Suprapubic skin (tissue), 4 donors: ENCODE data around the gene SSH3.

Experiments
- CTCF ChIP-seq, 2 donors: fragments of 200-600 bp in 1 of 2; fragments of 450-650 bp in 1 of 2; sonication (generic) in 1 of 2; IDR thresholded peaks; one replicate each; pipeline ENCODE4 v1.5.1; 2016 to 2019; ENCODE audit warnings: antibody characterized with exemption in 2 of 2, mild to moderate bottlenecking in 1 of 2, moderate library complexity in 1 of 2
- EP300 ChIP-seq: sonication (generic); formaldehyde crosslinking; IDR thresholded peaks from one replicate; pipeline ENCODE4 v1.6.1; 2017; ENCODE audit warnings: antibody characterized with exemption
- POLR2A ChIP-seq, 2 donors: fragments of 450-650 bp; IDR thresholded peaks; one replicate each; pipeline ENCODE4 v1.6.1; 2017; ENCODE audit warnings: antibody characterized with exemption in 2 of 2, mild to moderate bottlenecking in 2 of 2, moderate library complexity in 2 of 2
- POLR2AphosphoS5 ChIP-seq, 3 donors: sonication (generic); formaldehyde crosslinking; IDR thresholded peaks; one replicate each; pipeline ENCODE4 v1.6.1; 2017; ENCODE audit warnings: antibody characterized with exemption in 3 of 3

GRCh38 chr11:67278135-67278938 lies 25.0 kb upstream of the SSH3 start:
- TF ChIP-seq CTCF (IDR thresholded peaks at IDR 0.05): no peak
- TF ChIP-seq POLR2A (IDR thresholded peaks at IDR 0.05): no peak
- TF ChIP-seq POLR2AphosphoS5 (IDR thresholded peaks at IDR 0.05): no peak
- TF ChIP-seq EP300: no peak
